ENCODE data around the gene LAMA3.

The LAMA3 gene

GRCh38 chr18:23772327-23773024, 83.2 kb downstream of the LAMA3 start:
- TF ChIP-seq CTCF (conservative IDR thresholded peaks at IDR 0.05; ENCODE audit: low read depth, low read length), result no peak
- H3K4me2 ChIP-seq, result no peak overlapping the region
- H2AFZ ChIP-seq (ENCODE audit: low read depth), result no peak overlapping the region
- H3K9ac ChIP-seq, result no peak overlapping the region
- no peaks in the 10 kb centered on the region for H3K27me3 ChIP-seq (ENCODE audit: insufficient read depth, low read depth)
- H3K4me3 ChIP-seq (IDR thresholded peaks at IDR 0.05; ENCODE audit: insufficient read depth, low read depth, low read length), result no peak overlapping the region
- no peaks in the 10 kb centered on the region for H3K79me2 ChIP-seq (ENCODE audit: insufficient read depth, low read depth)
- no peaks in the 10 kb centered on the region for H3K36me3 ChIP-seq (ENCODE audit: insufficient read depth)
- no peak overlapping the region for H3K27ac ChIP-seq
- H4K20me1 ChIP-seq (ENCODE audit: insufficient read depth), result no peaks in the 10 kb centered on the region
- H3K4me1 ChIP-seq (ENCODE audit: low read depth, poor library complexity, severe bottlenecking), result no peaks in the 10 kb centered on the region

GRCh38 chr18:23776306-23776705, 87.1 kb downstream of the LAMA3 start:
- no peak for TF ChIP-seq CTCF (conservative IDR thresholded peaks at IDR 0.05; ENCODE audit: low read depth, low read length)
- Histone ChIP-seq H2AFZ (ENCODE audit: low read depth) (no peak overlapping the region), H4K20me1 (ENCODE audit: insufficient read depth) (no peaks in the 10 kb centered on the region), H3K27ac (no peak overlapping the region), H3K36me3 (ENCODE audit: insufficient read depth) (no peaks in the 10 kb centered on the region), H3K27me3 (ENCODE audit: insufficient read depth, low read depth) (no peaks in the 10 kb centered on the region), H3K79me2 (ENCODE audit: insufficient read depth, low read depth) (no peaks in the 10 kb centered on the region), H3K9ac (no peak overlapping the region), H3K4me3 (IDR thresholded peaks at IDR 0.05; ENCODE audit: insufficient read depth, low read depth, low read length) (no peak overlapping the region), H3K4me2 (no peak overlapping the region), H3K4me1 (ENCODE audit: low read depth, poor library complexity, severe bottlenecking) (no peaks in the 10 kb centered on the region)

- H3K36me3 ChIP-seq (ENCODE audit: insufficient read depth), result no peaks in the 10 kb centered on the region
- no peak for TF ChIP-seq CTCF (conservative IDR thresholded peaks at IDR 0.05; ENCODE audit: low read depth, low read length)
- H4K20me1 ChIP-seq (ENCODE audit: insufficient read depth), result no peaks in the 10 kb centered on the region
- H3K4me1 ChIP-seq (ENCODE audit: low read depth, poor library complexity, severe bottlenecking), result no peaks in the 10 kb centered on the region
- H3K4me3 ChIP-seq (IDR thresholded peaks at IDR 0.05; ENCODE audit: insufficient read depth, low read depth, low read length), result no peak overlapping the region
- no peak overlapping the region for H2AFZ ChIP-seq (ENCODE audit: low read depth)
- H3K27ac ChIP-seq, result no peak overlapping the region
- H3K27me3 ChIP-seq (ENCODE audit: insufficient read depth, low read depth), result no peaks in the 10 kb centered on the region
- H3K9ac ChIP-seq, result no peak overlapping the region
- no peaks in the 10 kb centered on the region for H3K79me2 ChIP-seq (ENCODE audit: insufficient read depth, low read depth)
- no peak overlapping the region for H3K4me2 ChIP-seq
These were observed 89.6 kb downstream of the LAMA3 start for GRCh38 chr18:23778828-23779227.

- Histone ChIP-seq H3K36me3 (ENCODE audit: insufficient read depth) (no peaks in the 10 kb centered on the region), H3K27me3 (ENCODE audit: insufficient read depth, low read depth) (no peaks in the 10 kb centered on the region), H4K20me1 (ENCODE audit: insufficient read depth) (no peaks in the 10 kb centered on the region), H3K79me2 (ENCODE audit: insufficient read depth, low read depth) (no peaks in the 10 kb centered on the region), H3K4me2 (no peak overlapping the region), H3K27ac (no peak overlapping the region), H3K9ac (no peak overlapping the region), H2AFZ (ENCODE audit: low read depth) (no peak overlapping the region), H3K4me1 (ENCODE audit: low read depth, poor library complexity, severe bottlenecking) (no peaks in the 10 kb centered on the region), H3K4me3 (IDR thresholded peaks at IDR 0.05; ENCODE audit: insufficient read depth, low read depth, low read length) (no peak overlapping the region)
- no peak for TF ChIP-seq CTCF (conservative IDR thresholded peaks at IDR 0.05; ENCODE audit: low read depth, low read length)
These were observed 90.5 kb downstream of the LAMA3 start for GRCh38 chr18:23779696-23780303.

All from KMS-11 (cell line).